Kidney (tissue), 14 donors: Measurements from ENCODE around the gene TGFB1. TPM values are rescaled to one million over a fixed set of nuclear protein-coding genes. Genes with fewer than 3 reads are reported as not detected.

Experiments used
- DNase-seq, 5 donors: peaks; one replicate each; pipeline ENCODE4 v3.0.0-alpha.2; 2013 to 2020
- FAIRE-seq: peaks from 2 replicates; lab custom pipeline; 2012; peaks lifted over from hg19 to GRCh38; lab: Jason Lieb, UNC
- H3K27ac ChIP-seq, 2 donors: one replicate each; pipeline ENCODE4 v1.7.0; 2013; ENCODE audit warnings: low read depth in 2 of 2, low read length in 2 of 2, inconsistent platforms in 1 of 2
- H3K27me3 ChIP-seq: one replicate; pipeline ENCODE4 v1.7.1; 2013; ENCODE audit warnings: low read length, inconsistent platforms; ENCODE audit not compliant: control insufficient read depth, insufficient read depth
- H3K36me3 ChIP-seq, 3 donors: one replicate each; pipeline versions ENCODE4 v1.7.0 to v1.7.1; 2013; ENCODE audit warnings: low read length in 3 of 3, control low read depth in 1 of 3, inconsistent platforms in 1 of 3; ENCODE audit not compliant: insufficient read depth in 3 of 3, control insufficient read depth in 2 of 3
- H3K4me1 ChIP-seq, 3 donors: one replicate each; pipeline versions ENCODE4 v1.7.0 to v1.7.1; 2013; ENCODE audit warnings: low read length in 3 of 3, inconsistent platforms in 1 of 3, low read depth in 1 of 3; ENCODE audit not compliant: control insufficient read depth in 2 of 3, insufficient read depth in 2 of 3
- H3K4me3 ChIP-seq, 3 donors: one replicate each; pipeline versions ENCODE4 v1.7.0 to v1.8.1; 2013; ENCODE audit warnings: low read length in 3 of 3, control low read depth in 1 of 3, inconsistent platforms in 1 of 3
- H3K9ac ChIP-seq, 3 donors: one replicate each; pipeline versions ENCODE4 v1.7.0 to v1.7.1; 2013; ENCODE audit warnings: low read length in 3 of 3, control low read depth in 1 of 3, inconsistent platforms in 1 of 3
- H3K9me3 ChIP-seq, 3 donors: one replicate each; pipeline versions ENCODE4 v1.7.0 to v1.7.1; 2013; ENCODE audit warnings: low read length in 3 of 3, control low read depth in 1 of 3, inconsistent platforms in 1 of 3; ENCODE audit not compliant: control insufficient read depth in 2 of 3, insufficient read depth in 1 of 3
- intact Hi-C: fragments of 100-400 bp; cut with DNase I; formaldehyde crosslinking; loops from one replicate; pipeline ENCODE4 v1.11.1; 2022
- polyA plus RNA-seq: library from polyadenylated mRNA; stranded (reverse); fragments of 350-450 nt; fragmentation: Illumina TruSeq; extraction: RNeasy Lipid Tissue Mini Kit (QIAGEN cat#74804); gene quantifications from one replicate; pipeline ENCODE4 v1.2.3, GENCODE V29; 2014; ENCODE audit warnings: low read depth, low replicate concordance; ENCODE audit not compliant: insufficient read depth
- total RNA-seq: library from RNA; stranded (reverse); fragmentation: NEBNext Ultra II Directional; extraction: Animal tissue kit (Norgen Biotek cat#: 25700); gene quantifications from one replicate; pipeline ENCODE4 v1.2.1, GENCODE V29; 2021
- TF ChIP-seq, protein P1 (sequence below): IDR thresholded peaks from 3 replicates; pipeline ENCODE4 v1.5.1; 2012; ENCODE audit warnings: mild to moderate bottlenecking, moderate library complexity, borderline replicate concordance; ENCODE audit not compliant: insufficient read depth; ENCODE audit errors: extremely low read depth
- donor health status: control.
- donor health status: control.
- donor health status: control.
- donor health status: control.
- donor health status: control.
- donor health status: DM: yes; HTN: yes; CAD: no.
- donor health status: Normal renal cell carcinoma (clear cell type).

TGFB1 gene
- total and polyA plus RNA-seq, 2 donors from 2014 or later: 19.1 to 48.0 TPM

DNA sequence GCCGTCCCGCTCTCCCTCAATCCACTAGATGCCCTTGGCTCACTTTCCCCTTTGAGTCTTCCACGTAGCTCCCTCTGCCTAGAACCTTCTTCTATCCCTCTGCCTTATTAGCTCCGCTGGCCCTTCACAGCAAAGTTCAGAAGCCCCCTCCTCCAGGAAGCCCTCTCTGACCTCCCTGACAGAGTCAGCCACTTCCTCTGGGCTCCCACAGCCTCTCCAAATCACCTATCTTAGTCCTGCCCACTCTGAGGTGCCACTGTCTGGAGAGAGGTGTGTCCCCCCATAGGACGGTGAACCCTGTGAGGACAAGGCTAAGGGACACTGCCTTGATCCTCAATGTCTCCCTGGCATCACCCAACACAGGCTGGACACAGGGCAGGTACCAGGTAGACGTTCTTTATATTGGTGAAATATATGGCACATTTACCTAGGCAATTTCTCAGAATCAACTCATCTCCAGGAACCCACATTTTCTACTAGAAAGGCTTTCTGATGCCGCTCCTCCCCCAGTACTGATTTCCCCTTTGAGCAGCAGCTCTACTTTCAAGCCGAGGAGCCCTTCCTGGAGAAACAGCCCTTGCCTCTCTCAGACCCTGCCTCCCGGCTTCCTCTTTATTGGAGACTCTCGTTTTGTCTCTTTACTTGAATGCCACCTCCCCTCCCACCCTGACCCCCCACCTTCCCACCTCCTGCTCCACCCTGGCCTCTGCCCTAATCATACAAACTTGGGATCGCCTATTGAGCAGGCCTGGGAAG, 3.4 kb upstream of the TGFB1 start:
- intact Hi-C loops: no loop called here
- FAIRE-seq (no peak), DNase-seq (no peak)
- Histone ChIP-seq H3K9ac (no peak overlapping the region), H3K27ac (no peak overlapping the region), H3K36me3 (no peaks in the 10 kb centered on the region), H3K4me1 (peaks cover 0 to 16% (median 0%) of the 10 kb centered on the region in 3 donors), H3K9me3 (no peaks in the 10 kb centered on the region), H3K4me3 (no peak overlapping the region), H3K27me3 (no peaks in the 10 kb centered on the region)
- TF ChIP-seq, protein P1, sequence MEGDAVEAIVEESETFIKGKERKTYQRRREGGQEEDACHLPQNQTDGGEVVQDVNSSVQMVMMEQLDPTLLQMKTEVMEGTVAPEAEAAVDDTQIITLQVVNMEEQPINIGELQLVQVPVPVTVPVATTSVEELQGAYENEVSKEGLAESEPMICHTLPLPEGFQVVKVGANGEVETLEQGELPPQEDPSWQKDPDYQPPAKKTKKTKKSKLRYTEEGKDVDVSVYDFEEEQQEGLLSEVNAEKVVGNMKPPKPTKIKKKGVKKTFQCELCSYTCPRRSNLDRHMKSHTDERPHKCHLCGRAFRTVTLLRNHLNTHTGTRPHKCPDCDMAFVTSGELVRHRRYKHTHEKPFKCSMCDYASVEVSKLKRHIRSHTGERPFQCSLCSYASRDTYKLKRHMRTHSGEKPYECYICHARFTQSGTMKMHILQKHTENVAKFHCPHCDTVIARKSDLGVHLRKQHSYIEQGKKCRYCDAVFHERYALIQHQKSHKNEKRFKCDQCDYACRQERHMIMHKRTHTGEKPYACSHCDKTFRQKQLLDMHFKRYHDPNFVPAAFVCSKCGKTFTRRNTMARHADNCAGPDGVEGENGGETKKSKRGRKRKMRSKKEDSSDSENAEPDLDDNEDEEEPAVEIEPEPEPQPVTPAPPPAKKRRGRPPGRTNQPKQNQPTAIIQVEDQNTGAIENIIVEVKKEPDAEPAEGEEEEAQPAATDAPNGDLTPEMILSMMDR: no peak

DNA sequence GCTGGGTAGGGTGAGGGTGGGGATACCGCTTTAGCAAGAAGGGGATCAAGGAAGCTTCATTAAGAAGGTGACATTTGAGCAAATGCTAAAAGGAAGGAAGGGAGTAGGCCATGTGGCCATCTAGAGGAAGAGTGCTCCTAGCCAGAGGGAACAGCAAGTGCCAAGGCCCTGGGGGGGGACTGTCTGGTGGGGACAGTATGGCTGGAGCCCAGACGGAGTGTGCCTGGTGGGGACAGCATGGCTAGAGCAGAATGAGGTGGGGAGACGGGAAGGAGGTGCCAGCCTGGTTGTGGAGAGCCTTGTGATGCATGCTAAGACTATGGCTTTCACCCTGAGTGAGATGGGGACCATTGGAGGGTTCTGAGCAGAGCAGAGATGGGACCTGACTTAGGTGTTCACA, 2.1 kb upstream of the TGFB1 start:
- peaks cover 0 to 18% (median 3%) of the 10 kb centered on the region in 3 donors for H3K4me1 ChIP-seq
- no peak overlapping the region for H3K9ac ChIP-seq
- DNase-seq (no peak), FAIRE-seq (no peak)
- H3K27me3 ChIP-seq: no peaks in the 10 kb centered on the region
- TF ChIP-seq, protein P1: no peak
- no peak overlapping the region for H3K4me3 ChIP-seq
- no peaks in the 10 kb centered on the region for H3K9me3 ChIP-seq
- H3K36me3 ChIP-seq: no peaks in the 10 kb centered on the region
- intact Hi-C loops: no loop called here
- no peak overlapping the region for H3K27ac ChIP-seq

DNA sequence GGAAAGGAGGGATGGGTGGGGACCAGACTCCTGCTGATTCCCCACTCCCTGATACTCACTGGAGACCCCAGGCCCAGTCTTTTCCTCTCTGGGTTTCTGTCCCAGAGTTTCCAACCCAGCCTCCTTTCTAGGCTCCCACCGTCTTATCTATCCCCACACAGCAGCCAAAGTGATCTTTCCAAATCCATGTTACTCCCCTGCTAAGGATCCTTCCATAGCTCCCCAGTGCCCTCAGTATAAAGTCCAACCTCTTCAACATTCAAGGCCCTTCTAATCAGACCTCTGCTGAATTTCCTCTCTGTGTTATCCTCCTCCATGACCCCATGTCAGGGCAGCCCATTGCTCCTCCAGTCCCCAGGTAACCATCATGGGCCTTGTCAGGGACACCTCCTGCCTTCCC, 1.3 kb upstream of the TGFB1 start:
- intact Hi-C loops: no loop called here
- peaks cover 0 to 18% (median 3%) of the 10 kb centered on the region in 3 donors for H3K4me1 ChIP-seq

More for the DNA sequence above, 1.3 kb upstream of the TGFB1 start:
- no peak overlapping the region for H3K27ac ChIP-seq
- DNase-seq: no peak
- no peaks in the 10 kb centered on the region for H3K36me3 ChIP-seq
- no peaks in the 10 kb centered on the region for H3K9me3 ChIP-seq
- no peak overlapping the region for H3K9ac ChIP-seq
- no peak overlapping the region for H3K4me3 ChIP-seq
- TF ChIP-seq, protein P1: no peak
- no peaks in the 10 kb centered on the region for H3K27me3 ChIP-seq
- no peak for FAIRE-seq
